HepG2 (cell line): ENCODE data around the gene ZNF629. TPM values are rescaled to one million over a fixed set of nuclear protein-coding genes. Genes with fewer than 3 reads are reported as not detected.

Experiments used
- FIP1L1 ChIP-seq: fragments of 200-400 bp; formaldehyde crosslinking; IDR thresholded peaks from 2 replicates; pipeline ENCODE4 v1.6.1; 2018; ENCODE audit warnings: low read depth, mild to moderate bottlenecking, low read length, moderate library complexity, borderline replicate concordance; ENCODE audit not compliant: insufficient read depth
- NCOR1 ChIP-seq: fragments of 200-600 bp; sonication (generic); IDR thresholded peaks from 2 replicates; pipeline ENCODE4 v1.7.0; 2017; ENCODE audit warnings: antibody characterized with exemption, low read length, borderline replicate concordance
- RXRB ChIP-seq: IDR thresholded peaks from 2 replicates; pipeline ENCODE4 v1.6.1; 2016; ENCODE audit warnings: borderline replicate concordance, missing genetic modification reagents, missing compliant biosample characterization
- SAFB2 ChIP-seq: sonication (generic); formaldehyde crosslinking; IDR thresholded peaks from 2 replicates; pipeline ENCODE4 v1.5.1; 2020; ENCODE audit warnings: missing genetic modification reagents, low read depth, mild to moderate bottlenecking, borderline replicate concordance
- ZC3H13 ChIP-seq: sonication (generic); formaldehyde crosslinking; IDR thresholded peaks from 2 replicates; pipeline ENCODE4 v1.8.1; 2023; ENCODE audit warnings: mild to moderate bottlenecking, missing genetic modification reagents, moderate library complexity
- ZNF263 ChIP-seq: sonication (generic); formaldehyde crosslinking; IDR thresholded peaks from 2 replicates; pipeline ENCODE4 v1.4.0; 2020; ENCODE audit warnings: missing genetic modification reagents
- ZNF367 ChIP-seq: sonication (generic); formaldehyde crosslinking; IDR thresholded peaks from 2 replicates; pipeline ENCODE4 v1.4.0; 2020; ENCODE audit warnings: missing genetic modification reagents, borderline replicate concordance
- ZNF772 ChIP-seq: sonication (generic); formaldehyde crosslinking; IDR thresholded peaks from 2 replicates; pipeline ENCODE4 v1.5.0; 2020; ENCODE audit warnings: mild to moderate bottlenecking, missing genetic modification reagents
- ZNF891 ChIP-seq: sonication (generic); formaldehyde crosslinking; IDR thresholded peaks from 2 replicates; pipeline ENCODE4 v1.5.0; 2020; ENCODE audit warnings: mild to moderate bottlenecking, missing genetic modification reagents
- polyA plus RNA-seq, 8 experiments: library from polyadenylated mRNA; depleted of rRNA in 3 of 8; stranded (reverse) in 7 of 8; unstranded in 1 of 8; fragments of >200 nt; fragmentation: Illumina TruSeq in 4 of 8; extraction: Trizol in 4 of 8; gene quantifications; 2 replicates each; pipeline versions ENCODE4 v1.2.1 to v1.2.3, GENCODE V29; 2011 to 2016; ENCODE audit warnings: low read depth in 4 of 8, missing spikeins in 1 of 8, mixed read lengths in 1 of 8; ENCODE audit not compliant: insufficient read depth in 1 of 8
- total RNA-seq, 5 experiments: library from RNA; depleted of rRNA; stranded (reverse); fragments of >200 nt; fragmentation: Illumina TruSeq; extraction: Trizol; gene quantifications; 2 replicates each; pipeline ENCODE4 v1.2.3, GENCODE V29; 2016; ENCODE audit warnings: low read depth in 1 of 5
- TF ChIP-seq, protein P1 (sequence below): sonication (generic); formaldehyde crosslinking; IDR thresholded peaks from 2 replicates; pipeline ENCODE4 v1.5.0; 2020; ENCODE audit warnings: mild to moderate bottlenecking, missing genetic modification reagents, moderate library complexity
- TF ChIP-seq, protein P2 (sequence below): sonication (generic); formaldehyde crosslinking; IDR thresholded peaks from 2 replicates; pipeline ENCODE4 v1.4.0; 2020; ENCODE audit warnings: missing genetic modification reagents
- TF ChIP-seq, protein P3 (sequence below): sonication (generic); formaldehyde crosslinking; IDR thresholded peaks from 2 replicates; pipeline ENCODE4 v1.5.0; 2020; ENCODE audit warnings: missing genetic modification reagents
- TF ChIP-seq, protein P4 (sequence below): sonication (generic); formaldehyde crosslinking; IDR thresholded peaks from 2 replicates; pipeline ENCODE4 v1.5.0; 2020; ENCODE audit warnings: mild to moderate bottlenecking, missing genetic modification reagents
- TF ChIP-seq, protein P5 (sequence below): IDR thresholded peaks from 2 replicates; pipeline ENCODE4 v1.6.1; 2016; ENCODE audit warnings: low read depth, control low read depth
- TF ChIP-seq, protein P6 (sequence below): sonication (generic); formaldehyde crosslinking; IDR thresholded peaks from 2 replicates; pipeline ENCODE4 v1.8.1; 2022; ENCODE audit warnings: mild to moderate bottlenecking, missing genetic modification reagents

Gene ZNF629
- total and polyA plus RNA-seq, 2 of the 13 experiments (the other 11 are each of a cell fraction or from before 2014, with no cell fraction given), result 6.1 to 16.5 TPM

DNA sequence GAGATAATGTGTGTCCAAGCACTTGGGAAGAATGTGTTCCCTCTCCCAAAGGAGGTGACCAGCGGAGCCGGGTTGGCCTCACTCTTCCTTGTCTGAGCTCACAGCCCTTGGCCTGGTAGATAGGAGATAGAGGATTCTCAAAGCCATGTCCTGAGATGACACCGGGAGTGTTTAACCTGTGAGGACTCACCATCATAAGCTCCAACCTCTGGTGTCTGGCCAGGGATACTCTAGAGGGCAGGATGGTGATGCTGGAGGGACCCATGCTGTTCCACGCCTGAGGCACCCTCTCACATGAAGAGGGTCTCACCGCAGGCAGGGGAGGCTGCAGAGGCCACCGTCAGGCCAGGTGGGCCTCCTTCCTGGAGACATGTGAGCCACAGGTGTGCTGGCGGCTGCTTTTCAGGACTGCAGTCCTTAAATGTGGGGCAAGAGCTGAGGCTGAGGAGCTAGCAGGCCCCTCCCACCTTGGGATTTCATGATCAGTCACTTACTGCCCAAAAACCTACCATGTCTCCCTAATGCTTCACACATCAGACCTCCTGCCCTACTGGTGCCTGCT, 6.6 kb upstream of the ZNF629 start (continued):
- TF ChIP-seq, protein P1, sequence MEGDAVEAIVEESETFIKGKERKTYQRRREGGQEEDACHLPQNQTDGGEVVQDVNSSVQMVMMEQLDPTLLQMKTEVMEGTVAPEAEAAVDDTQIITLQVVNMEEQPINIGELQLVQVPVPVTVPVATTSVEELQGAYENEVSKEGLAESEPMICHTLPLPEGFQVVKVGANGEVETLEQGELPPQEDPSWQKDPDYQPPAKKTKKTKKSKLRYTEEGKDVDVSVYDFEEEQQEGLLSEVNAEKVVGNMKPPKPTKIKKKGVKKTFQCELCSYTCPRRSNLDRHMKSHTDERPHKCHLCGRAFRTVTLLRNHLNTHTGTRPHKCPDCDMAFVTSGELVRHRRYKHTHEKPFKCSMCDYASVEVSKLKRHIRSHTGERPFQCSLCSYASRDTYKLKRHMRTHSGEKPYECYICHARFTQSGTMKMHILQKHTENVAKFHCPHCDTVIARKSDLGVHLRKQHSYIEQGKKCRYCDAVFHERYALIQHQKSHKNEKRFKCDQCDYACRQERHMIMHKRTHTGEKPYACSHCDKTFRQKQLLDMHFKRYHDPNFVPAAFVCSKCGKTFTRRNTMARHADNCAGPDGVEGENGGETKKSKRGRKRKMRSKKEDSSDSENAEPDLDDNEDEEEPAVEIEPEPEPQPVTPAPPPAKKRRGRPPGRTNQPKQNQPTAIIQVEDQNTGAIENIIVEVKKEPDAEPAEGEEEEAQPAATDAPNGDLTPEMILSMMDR (CRISPR knock-in tag), result peak; percentile 48
- TF ChIP-seq SAFB2 (CRISPR knock-in tag) (no peak), ZNF263 (CRISPR knock-in tag) (no peak), FIP1L1 (no peak), ZNF367 (CRISPR knock-in tag) (no peak), ZNF772 (no peak), ZC3H13 (CRISPR knock-in tag) (no peak), NCOR1 (no peak), ZNF891 (CRISPR knock-in tag) (0 out of 2 replicates have a peak, but pooled peaks have one; percentile 69), RXRB (CRISPR knock-in tag) (peak; percentile 52; the same call in 1 of the 2 replicates)
- TF ChIP-seq, protein P2, sequence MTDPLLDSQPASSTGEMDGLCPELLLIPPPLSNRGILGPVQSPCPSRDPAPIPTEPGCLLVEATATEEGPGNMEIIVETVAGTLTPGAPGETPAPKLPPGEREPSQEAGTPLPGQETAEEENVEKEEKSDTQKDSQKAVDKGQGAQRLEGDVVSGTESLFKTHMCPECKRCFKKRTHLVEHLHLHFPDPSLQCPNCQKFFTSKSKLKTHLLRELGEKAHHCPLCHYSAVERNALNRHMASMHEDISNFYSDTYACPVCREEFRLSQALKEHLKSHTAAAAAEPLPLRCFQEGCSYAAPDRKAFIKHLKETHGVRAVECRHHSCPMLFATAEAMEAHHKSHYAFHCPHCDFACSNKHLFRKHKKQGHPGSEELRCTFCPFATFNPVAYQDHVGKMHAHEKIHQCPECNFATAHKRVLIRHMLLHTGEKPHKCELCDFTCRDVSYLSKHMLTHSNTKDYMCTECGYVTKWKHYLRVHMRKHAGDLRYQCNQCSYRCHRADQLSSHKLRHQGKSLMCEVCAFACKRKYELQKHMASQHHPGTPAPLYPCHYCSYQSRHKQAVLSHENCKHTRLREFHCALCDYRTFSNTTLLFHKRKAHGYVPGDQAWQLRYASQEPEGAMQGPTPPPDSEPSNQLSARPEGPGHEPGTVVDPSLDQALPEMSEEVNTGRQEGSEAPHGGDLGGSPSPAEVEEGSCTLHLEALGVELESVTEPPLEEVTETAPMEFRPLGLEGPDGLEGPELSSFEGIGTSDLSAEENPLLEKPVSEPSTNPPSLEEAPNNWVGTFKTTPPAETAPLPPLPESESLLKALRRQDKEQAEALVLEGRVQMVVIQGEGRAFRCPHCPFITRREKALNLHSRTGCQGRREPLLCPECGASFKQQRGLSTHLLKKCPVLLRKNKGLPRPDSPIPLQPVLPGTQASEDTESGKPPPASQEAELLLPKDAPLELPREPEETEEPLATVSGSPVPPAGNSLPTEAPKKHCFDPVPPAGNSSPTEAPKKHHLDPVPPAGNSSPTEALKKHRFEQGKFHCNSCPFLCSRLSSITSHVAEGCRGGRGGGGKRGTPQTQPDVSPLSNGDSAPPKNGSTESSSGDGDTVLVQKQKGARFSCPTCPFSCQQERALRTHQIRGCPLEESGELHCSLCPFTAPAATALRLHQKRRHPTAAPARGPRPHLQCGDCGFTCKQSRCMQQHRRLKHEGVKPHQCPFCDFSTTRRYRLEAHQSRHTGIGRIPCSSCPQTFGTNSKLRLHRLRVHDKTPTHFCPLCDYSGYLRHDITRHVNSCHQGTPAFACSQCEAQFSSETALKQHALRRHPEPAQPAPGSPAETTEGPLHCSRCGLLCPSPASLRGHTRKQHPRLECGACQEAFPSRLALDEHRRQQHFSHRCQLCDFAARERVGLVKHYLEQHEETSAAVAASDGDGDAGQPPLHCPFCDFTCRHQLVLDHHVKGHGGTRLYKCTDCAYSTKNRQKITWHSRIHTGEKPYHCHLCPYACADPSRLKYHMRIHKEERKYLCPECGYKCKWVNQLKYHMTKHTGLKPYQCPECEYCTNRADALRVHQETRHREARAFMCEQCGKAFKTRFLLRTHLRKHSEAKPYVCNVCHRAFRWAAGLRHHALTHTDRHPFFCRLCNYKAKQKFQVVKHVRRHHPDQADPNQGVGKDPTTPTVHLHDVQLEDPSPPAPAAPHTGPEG (CRISPR knock-in tag), result no peak
- TF ChIP-seq, protein P3, sequence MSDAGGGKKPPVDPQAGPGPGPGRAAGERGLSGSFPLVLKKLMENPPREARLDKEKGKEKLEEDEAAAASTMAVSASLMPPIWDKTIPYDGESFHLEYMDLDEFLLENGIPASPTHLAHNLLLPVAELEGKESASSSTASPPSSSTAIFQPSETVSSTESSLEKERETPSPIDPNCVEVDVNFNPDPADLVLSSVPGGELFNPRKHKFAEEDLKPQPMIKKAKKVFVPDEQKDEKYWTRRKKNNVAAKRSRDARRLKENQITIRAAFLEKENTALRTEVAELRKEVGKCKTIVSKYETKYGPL, result no peak
- TF ChIP-seq, protein P4, sequence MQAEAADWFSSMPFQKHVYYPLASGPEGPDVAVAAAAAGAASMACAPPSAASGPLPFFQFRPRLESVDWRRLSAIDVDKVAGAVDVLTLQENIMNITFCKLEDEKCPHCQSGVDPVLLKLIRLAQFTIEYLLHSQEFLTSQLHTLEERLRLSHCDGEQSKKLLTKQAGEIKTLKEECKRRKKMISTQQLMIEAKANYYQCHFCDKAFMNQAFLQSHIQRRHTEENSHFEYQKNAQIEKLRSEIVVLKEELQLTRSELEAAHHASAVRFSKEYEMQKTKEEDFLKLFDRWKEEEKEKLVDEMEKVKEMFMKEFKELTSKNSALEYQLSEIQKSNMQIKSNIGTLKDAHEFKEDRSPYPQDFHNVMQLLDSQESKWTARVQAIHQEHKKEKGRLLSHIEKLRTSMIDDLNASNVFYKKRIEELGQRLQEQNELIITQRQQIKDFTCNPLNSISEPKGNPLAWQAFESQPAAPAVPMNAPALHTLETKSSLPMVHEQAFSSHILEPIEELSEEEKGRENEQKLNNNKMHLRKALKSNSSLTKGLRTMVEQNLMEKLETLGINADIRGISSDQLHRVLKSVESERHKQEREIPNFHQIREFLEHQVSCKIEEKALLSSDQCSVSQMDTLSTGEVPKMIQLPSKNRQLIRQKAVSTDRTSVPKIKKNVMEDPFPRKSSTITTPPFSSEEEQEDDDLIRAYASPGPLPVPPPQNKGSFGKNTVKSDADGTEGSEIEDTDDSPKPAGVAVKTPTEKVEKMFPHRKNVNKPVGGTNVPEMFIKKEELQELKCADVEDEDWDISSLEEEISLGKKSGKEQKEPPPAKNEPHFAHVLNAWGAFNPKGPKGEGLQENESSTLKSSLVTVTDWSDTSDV, result 0 out of 2 replicates have a peak, but pooled peaks have one; percentile 46
- TF ChIP-seq, protein P5, sequence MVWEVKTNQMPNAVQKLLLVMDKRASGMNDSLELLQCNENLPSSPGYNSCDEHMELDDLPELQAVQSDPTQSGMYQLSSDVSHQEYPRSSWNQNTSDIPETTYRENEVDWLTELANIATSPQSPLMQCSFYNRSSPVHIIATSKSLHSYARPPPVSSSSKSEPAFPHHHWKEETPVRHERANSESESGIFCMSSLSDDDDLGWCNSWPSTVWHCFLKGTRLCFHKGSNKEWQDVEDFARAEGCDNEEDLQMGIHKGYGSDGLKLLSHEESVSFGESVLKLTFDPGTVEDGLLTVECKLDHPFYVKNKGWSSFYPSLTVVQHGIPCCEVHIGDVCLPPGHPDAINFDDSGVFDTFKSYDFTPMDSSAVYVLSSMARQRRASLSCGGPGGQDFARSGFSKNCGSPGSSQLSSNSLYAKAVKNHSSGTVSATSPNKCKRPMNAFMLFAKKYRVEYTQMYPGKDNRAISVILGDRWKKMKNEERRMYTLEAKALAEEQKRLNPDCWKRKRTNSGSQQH (CRISPR knock-in tag), result no peak
- TF ChIP-seq, protein P6, sequence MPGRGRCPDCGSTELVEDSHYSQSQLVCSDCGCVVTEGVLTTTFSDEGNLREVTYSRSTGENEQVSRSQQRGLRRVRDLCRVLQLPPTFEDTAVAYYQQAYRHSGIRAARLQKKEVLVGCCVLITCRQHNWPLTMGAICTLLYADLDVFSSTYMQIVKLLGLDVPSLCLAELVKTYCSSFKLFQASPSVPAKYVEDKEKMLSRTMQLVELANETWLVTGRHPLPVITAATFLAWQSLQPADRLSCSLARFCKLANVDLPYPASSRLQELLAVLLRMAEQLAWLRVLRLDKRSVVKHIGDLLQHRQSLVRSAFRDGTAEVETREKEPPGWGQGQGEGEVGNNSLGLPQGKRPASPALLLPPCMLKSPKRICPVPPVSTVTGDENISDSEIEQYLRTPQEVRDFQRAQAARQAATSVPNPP, result no peak
